Pancreas (tissue), 10 donors: ENCODE results near the gene BRME1. TPM values are rescaled to one million over a fixed set of nuclear protein-coding genes. Genes with fewer than 3 reads are reported as not detected.

Source experiments
- ATAC-seq, 4 donors: fragments of 200-7000 bp; cut with Tn5 transposase; one replicate each; pipeline versions ENCODE4 v1.8.0 to v1.9.1; 2020; ENCODE audit warnings: mild to moderate bottlenecking in 4 of 4, moderate library complexity in 4 of 4
- DNase-seq, 6 donors: peaks; one replicate each; pipeline ENCODE4 v3.0.0-alpha.2; 2020
- FAIRE-seq: peaks from 2 replicates; lab custom pipeline; 2012; peaks lifted over from hg19 to GRCh38; lab: Jason Lieb, UNC
- H3K27ac ChIP-seq, 4 donors: fragments of 200-600 bp; sonication (generic); 1 replicate in 3 of 4; 2 replicates in 1 of 4; pipeline versions ENCODE4 v1.5.0 to v1.8.0; 2020
- H3K27me3 ChIP-seq, 4 donors: fragments of 200-600 bp; one replicate each; pipeline ENCODE4 v1.8.0; 2021
- H3K36me3 ChIP-seq, 3 donors: fragments of 200-600 bp; sonication (generic) in 1 of 3; one replicate each; pipeline versions ENCODE4 v1.5.0 to v1.8.0; 2020 to 2021
- H3K4me1 ChIP-seq, 3 donors: fragments of 200-600 bp; one replicate each; pipeline ENCODE4 v1.8.0; 2021
- H3K4me3 ChIP-seq, 4 donors: fragments of 200-600 bp; sonication (generic) in 2 of 4; one replicate each; pipeline versions ENCODE4 v1.5.0 to v1.8.0; 2020 to 2021
- H3K9me3 ChIP-seq, 4 donors: fragments of 200-600 bp; one replicate each; pipeline ENCODE4 v1.8.0; 2021
- WGBS, 2 donors: extraction: QIAGEN DNeasy Blood & Tissue Kit; methylation state at CpG; one replicate each; pipeline ENCODE4 v1.1.7; 2013; 5-methylcytosine and 5-hydroxymethylcytosine counted together
- intact Hi-C, 3 donors: fragments of 100-400 bp; cut with DNase I; formaldehyde crosslinking; loops; one replicate each; pipeline versions ENCODE4 v1.11.1 to v1.14.2; 2022
- polyA plus RNA-seq, 2 donors: library from polyadenylated mRNA; stranded (reverse); fragments of 200-250 nt; gene quantifications; one replicate each; pipeline ENCODE4 v1.2.3, GENCODE V29; 2013
- total RNA-seq, 6 donors: library from RNA; stranded (reverse); fragmentation: NEBNext Ultra II Directional in 4 of 6; extraction: Animal tissue kit (Norgen Biotek cat#: 25700) in 4 of 6; gene quantifications; one replicate each; pipeline versions ENCODE4 v1.2.1 to v1.2.4, GENCODE V29; 2021 to 2023
- TF ChIP-seq, protein P1 (sequence below), 4 donors: fragments of 200-600 bp; sonication (generic) in 3 of 4; IDR thresholded peaks; one replicate each; pipeline versions ENCODE4 v1.5.0 to v1.8.0; 2021; ENCODE audit warnings: antibody characterized with exemption in 4 of 4
- donor health status: healthy with polysubstance abuse.
- donor health status: DM: no; HTN: no; CAD: no; lungs with moderate emphysema.
- donor health status: DM: no; HTN: no; CAD: no.
- donor health status: control.
- donor health status: control.
- donor health status: Bipolar disorder and iron deficiency.
- donor health status: DM: yes; HTN: yes; CAD: no.
- donor health status: DM: no; HTN: no; CAD: no.
- donor health status: DM: no; HTN: no; CAD: no.
- donor health status: DM: yes; HTN: yes; CAD: no.

Gene BRME1
- total and polyA plus RNA-seq, 8 donors = 2.6 to 15.3 (median 4.3) TPM

- H3K4me3 ChIP-seq = peak overlapping the region in 2 of 4 donors; percentile 58 to 76
- FAIRE-seq = no peak
- intact Hi-C loops = no loop called here
These were observed 45.9 kb upstream of the BRME1 start for GRCh38 chr19:13951799-13952153.

DNA sequence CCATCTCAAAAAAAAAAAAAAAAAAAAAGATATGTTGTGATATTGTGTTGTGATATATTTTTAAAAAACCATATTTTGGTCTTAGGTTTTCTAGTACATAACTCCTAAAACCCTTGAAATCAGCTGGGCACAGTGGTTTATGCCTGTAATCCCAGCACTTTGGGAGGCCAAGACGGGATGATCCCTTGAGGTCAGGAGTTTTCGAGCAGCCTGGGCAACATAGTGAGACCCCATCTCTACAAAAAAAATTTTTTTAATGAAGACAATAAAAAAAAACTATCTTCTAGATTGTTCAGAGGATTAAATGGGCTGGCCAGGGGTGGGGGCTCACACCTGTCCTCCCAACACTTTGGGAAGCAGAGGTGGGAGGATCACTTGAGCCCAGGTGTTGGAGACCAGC lies 45.1 kb upstream of the BRME1 start:
- Histone ChIP-seq H3K4me3 (no peak overlapping the region), H3K36me3 (peaks cover 2 to 4% (median 3%) of the 10 kb centered on the region in 3 donors), H3K27ac (no peak overlapping the region), H3K9me3 (no peaks in the 10 kb centered on the region), H3K27me3 (no peaks in the 10 kb centered on the region), H3K4me1 (peaks cover 6 to 9% (median 8%) of the 10 kb centered on the region in 3 donors)
- no peak for FAIRE-seq
- 83% methylated on average over 2 of the region's 2 CpGs for WGBS, 2 donors
- no peak for ATAC-seq
- intact Hi-C loops = no loop called here
- TF ChIP-seq, protein P1, sequence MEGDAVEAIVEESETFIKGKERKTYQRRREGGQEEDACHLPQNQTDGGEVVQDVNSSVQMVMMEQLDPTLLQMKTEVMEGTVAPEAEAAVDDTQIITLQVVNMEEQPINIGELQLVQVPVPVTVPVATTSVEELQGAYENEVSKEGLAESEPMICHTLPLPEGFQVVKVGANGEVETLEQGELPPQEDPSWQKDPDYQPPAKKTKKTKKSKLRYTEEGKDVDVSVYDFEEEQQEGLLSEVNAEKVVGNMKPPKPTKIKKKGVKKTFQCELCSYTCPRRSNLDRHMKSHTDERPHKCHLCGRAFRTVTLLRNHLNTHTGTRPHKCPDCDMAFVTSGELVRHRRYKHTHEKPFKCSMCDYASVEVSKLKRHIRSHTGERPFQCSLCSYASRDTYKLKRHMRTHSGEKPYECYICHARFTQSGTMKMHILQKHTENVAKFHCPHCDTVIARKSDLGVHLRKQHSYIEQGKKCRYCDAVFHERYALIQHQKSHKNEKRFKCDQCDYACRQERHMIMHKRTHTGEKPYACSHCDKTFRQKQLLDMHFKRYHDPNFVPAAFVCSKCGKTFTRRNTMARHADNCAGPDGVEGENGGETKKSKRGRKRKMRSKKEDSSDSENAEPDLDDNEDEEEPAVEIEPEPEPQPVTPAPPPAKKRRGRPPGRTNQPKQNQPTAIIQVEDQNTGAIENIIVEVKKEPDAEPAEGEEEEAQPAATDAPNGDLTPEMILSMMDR (IDR thresholded peaks at IDR 0.05) = no peak
- DNase-seq = no peak

More at GRCh38 chr19:13951799-13952153, 45.9 kb upstream of the BRME1 start:
- ATAC-seq (no peak), DNase-seq (no peak)
- WGBS, 2 donors = 9 to 12% methylated on average over 20 of the region's 20 CpGs
- Histone ChIP-seq H3K4me1 (peaks cover 6 to 9% (median 8%) of the 10 kb centered on the region in 3 donors), H3K9me3 (no peaks in the 10 kb centered on the region), H3K27me3 (no peaks in the 10 kb centered on the region), H3K36me3 (peaks cover 5 to 9% (median 8%) of the 10 kb centered on the region in 3 donors), H3K27ac (no peak overlapping the region)
- TF ChIP-seq, protein P1 (IDR thresholded peaks at IDR 0.05) = no peak

DNA sequence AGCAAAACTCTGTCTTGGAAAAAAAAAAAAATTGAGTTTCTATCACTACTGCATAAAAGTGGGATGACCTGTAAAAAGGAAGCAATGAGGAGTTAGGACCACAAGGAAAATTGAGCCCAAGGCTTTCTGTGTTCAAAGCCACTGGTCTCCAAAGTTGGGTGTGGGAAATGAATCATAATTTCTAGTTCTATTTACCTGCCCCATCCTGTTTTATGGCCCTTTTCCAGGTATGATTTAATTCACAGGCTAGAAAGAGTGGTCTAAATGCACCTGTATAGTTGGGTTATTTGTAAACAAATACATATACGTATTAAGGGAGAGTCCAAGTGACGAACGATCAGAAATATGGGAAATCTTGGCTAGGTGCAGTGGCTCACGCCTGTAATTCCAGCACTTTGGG lies 40.5 kb upstream of the BRME1 start:
- no peaks in the 10 kb centered on the region for H3K27me3 ChIP-seq
- intact Hi-C loops = no loop called here
- H3K27ac ChIP-seq = no peak overlapping the region
- no peak for ATAC-seq
- FAIRE-seq = no peak
- H3K4me1 ChIP-seq = no peaks in the 10 kb centered on the region
- H3K36me3 ChIP-seq = no peaks in the 10 kb centered on the region
- no peak overlapping the region for H3K4me3 ChIP-seq
- TF ChIP-seq, protein P1 (IDR thresholded peaks at IDR 0.05) = no peak
- WGBS, 2 donors = 82 to 83% methylated on average over 4 of the region's 4 CpGs
- DNase-seq = no peak
- H3K9me3 ChIP-seq = no peaks in the 10 kb centered on the region

DNA sequence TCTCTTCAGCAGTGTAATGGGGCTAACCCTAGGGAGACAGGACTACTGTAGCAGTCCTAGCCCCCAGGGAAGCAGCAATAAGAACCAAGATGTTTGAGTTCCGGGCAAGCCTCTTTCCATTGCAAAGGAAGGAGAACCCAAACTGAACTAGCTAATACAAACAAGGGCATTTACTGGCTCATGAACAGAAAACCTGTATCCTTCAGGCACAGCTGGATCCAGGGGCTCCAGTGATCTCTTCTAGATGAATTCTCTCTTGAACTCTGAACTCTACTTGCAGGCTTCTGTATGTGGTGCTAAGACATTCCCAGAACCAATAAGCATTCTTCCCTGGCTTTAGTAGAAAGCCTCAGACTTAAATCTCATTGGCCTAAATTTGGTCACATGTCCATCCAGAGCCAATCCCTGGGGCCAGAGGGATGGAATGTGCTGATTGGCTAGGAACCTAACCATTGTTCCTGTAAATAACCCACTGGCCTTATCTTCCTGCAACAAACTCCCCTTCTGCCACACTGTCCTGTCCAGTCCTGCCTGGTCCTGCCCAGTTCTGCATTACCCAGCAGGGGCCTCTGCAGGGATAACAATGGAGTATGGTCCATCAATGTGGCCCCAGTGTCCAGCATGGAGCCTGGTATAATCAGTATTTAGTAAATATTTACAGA lies 36.2 kb upstream of the BRME1 start:
- Histone ChIP-seq H3K27me3 (no peaks in the 10 kb centered on the region), H3K4me1 (no peaks in the 10 kb centered on the region), H3K36me3 (no peaks in the 10 kb centered on the region), H3K9me3 (no peaks in the 10 kb centered on the region), H3K4me3 (no peak overlapping the region), H3K27ac (no peak overlapping the region)
- WGBS, 2 donors = 91 to 100% methylated on average over 1 of the region's 1 CpG
- FAIRE-seq = no peak
- TF ChIP-seq, protein P1 (IDR thresholded peaks at IDR 0.05) = no peak
- intact Hi-C loops = no loop called here
- DNase-seq = no peak
- no peak for ATAC-seq
